ENCODE data around the gene CFAP299. TPM values are rescaled to one million over a fixed set of nuclear protein-coding genes. Genes with fewer than 3 reads are reported as not detected.

CFAP299 gene
- total and polyA plus RNA-seq, 10 donors, result 0.11 TPM; not detected in 9

- 54 to 76% (median 64%) methylated on average over 4 of the region's 4 CpGs for WGBS, 5 donors
- H3K27ac ChIP-seq, result no peak overlapping the region
- no peak overlapping the region for H3K4me3 ChIP-seq
- peaks cover 0 to 44% (median 0%) of the 10 kb centered on the region in 7 donors for H3K27me3 ChIP-seq (replicated peaks in 1 of 7)
- no peaks in the 10 kb centered on the region for H3K9me3 ChIP-seq
- DNase-seq, result no peak
- H3K36me3 ChIP-seq, result no peaks in the 10 kb centered on the region
- no peak for TF ChIP-seq POLR2AphosphoS5 (IDR thresholded peaks at IDR 0.05)
- no peak for TF ChIP-seq CTCF (IDR thresholded peaks at IDR 0.05 in 8 of 11, conservative IDR thresholded peaks at IDR 0.05 in 3 of 11)
- intact Hi-C loops (cut with DNase I; ENCODE audit: low total_unique reads), result no loop called here
- H3K4me1 ChIP-seq, result no peaks in the 10 kb centered on the region
These were observed 27.1 kb upstream of the CFAP299 start for GRCh38 chr4:80308466-80308822.

- no peak overlapping the region for H3K4me3 ChIP-seq
- intact Hi-C loops (cut with DNase I; ENCODE audit: low total_unique reads), result no loop called here
- TF ChIP-seq POLR2A (IDR thresholded peaks at IDR 0.05) (no peak), POLR2AphosphoS5 (IDR thresholded peaks at IDR 0.05) (no peak), CTCF (IDR thresholded peaks at IDR 0.05 in 8 of 11, conservative IDR thresholded peaks at IDR 0.05 in 3 of 11) (no peak)
- 78 to 90% (median 80%) methylated on average over 4 to 5 of the region's 5 CpGs for WGBS, 5 donors
- no peaks in the 10 kb centered on the region for H3K36me3 ChIP-seq
- no peaks in the 10 kb centered on the region for H3K9me3 ChIP-seq
- no peaks in the 10 kb centered on the region for H3K4me1 ChIP-seq
- no peak overlapping the region for H3K27ac ChIP-seq
- DNase-seq, result no peak
- peaks cover 0 to 44% (median 0%) of the 10 kb centered on the region in 7 donors for H3K27me3 ChIP-seq (replicated peaks in 1 of 7)
These were observed 26.1 kb upstream of the CFAP299 start for GRCh38 chr4:80309294-80310004.

GRCh38 chr4:80311130-80311529 is 24.4 kb upstream of the CFAP299 start:
- H3K9me3 ChIP-seq, result no peaks in the 10 kb centered on the region
- 73 to 96% (median 80%) methylated on average over 3 of the region's 3 CpGs for WGBS, 5 donors
- H3K27me3 ChIP-seq (replicated peaks in 1 of 7), result peaks cover 0 to 51% (median 0%) of the 10 kb centered on the region in 7 donors
- H3K4me3 ChIP-seq, result no peak overlapping the region
- no peaks in the 10 kb centered on the region for H3K4me1 ChIP-seq
- TF ChIP-seq POLR2AphosphoS5 (IDR thresholded peaks at IDR 0.05) (no peak), CTCF (IDR thresholded peaks at IDR 0.05 in 8 of 11, conservative IDR thresholded peaks at IDR 0.05 in 3 of 11) (no peak), POLR2A (IDR thresholded peaks at IDR 0.05) (no peak)
- DNase-seq, result no peak
- no peaks in the 10 kb centered on the region for H3K36me3 ChIP-seq
- intact Hi-C loops (cut with DNase I; ENCODE audit: low total_unique reads), result no loop called here
- H3K27ac ChIP-seq, result no peak overlapping the region

GRCh38 chr4:80312124-80312523 is 23.4 kb upstream of the CFAP299 start:
- Histone ChIP-seq H3K9me3 (no peaks in the 10 kb centered on the region), H3K36me3 (no peaks in the 10 kb centered on the region), H3K27me3 (replicated peaks in 1 of 7) (peaks cover 0 to 53% (median 0%) of the 10 kb centered on the region in 7 donors), H3K4me3 (no peak overlapping the region), H3K4me1 (no peaks in the 10 kb centered on the region), H3K27ac (no peak overlapping the region)
- no peak for DNase-seq
- intact Hi-C loops (cut with DNase I; ENCODE audit: low total_unique reads), result no loop called here
- TF ChIP-seq POLR2AphosphoS5 (IDR thresholded peaks at IDR 0.05) (no peak), POLR2A (IDR thresholded peaks at IDR 0.05) (no peak), CTCF (IDR thresholded peaks at IDR 0.05 in 8 of 11, conservative IDR thresholded peaks at IDR 0.05 in 3 of 11) (no peak)
- WGBS, 5 donors, result 69 to 79% (median 76%) methylated on average over 1 of the region's 1 CpG
